Activated effector memory CD4-positive, alpha-beta T cell treated with Interleukin-2 at 50 U/mL for 16 hours (primary cell): Measurements from ENCODE around the gene TACC2.

Experiments used
- DNase-seq: peaks from one replicate; pipeline ENCODE4 v3.0.0-alpha.2; 2020

TACC2 gene

GRCh38 chr10:122171302-122172075 is 182.5 kb downstream of the TACC2 start:
- no peak for DNase-seq

- DNase-seq = no peak
Observed at GRCh38 chr10:122172361-122173008, 183.5 kb downstream of the TACC2 start.

DNA sequence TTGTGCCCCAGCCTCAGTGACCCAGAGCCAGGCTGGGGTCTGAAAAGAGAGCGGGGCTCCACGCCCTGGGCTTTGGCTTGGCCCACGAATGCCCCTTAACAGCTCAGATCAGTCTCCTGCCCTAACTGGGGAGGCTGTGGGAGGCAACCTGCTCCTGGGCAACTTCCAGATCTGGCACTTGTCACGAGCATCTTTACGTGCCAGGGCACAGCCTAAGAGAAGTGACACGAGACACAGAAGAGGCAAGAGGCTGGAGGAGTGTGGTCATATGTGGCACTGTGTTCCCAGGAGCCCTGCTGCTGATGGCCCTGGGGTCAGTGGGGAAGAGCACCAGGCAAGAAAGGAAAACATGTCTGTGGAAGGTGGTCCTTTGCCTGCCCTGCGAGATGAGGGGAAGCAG is 184.4 kb downstream of the TACC2 start:
- DNase-seq = no peak

- DNase-seq = no peak
Observed at GRCh38 chr10:122173766-122174435, 184.9 kb downstream of the TACC2 start.

DNA sequence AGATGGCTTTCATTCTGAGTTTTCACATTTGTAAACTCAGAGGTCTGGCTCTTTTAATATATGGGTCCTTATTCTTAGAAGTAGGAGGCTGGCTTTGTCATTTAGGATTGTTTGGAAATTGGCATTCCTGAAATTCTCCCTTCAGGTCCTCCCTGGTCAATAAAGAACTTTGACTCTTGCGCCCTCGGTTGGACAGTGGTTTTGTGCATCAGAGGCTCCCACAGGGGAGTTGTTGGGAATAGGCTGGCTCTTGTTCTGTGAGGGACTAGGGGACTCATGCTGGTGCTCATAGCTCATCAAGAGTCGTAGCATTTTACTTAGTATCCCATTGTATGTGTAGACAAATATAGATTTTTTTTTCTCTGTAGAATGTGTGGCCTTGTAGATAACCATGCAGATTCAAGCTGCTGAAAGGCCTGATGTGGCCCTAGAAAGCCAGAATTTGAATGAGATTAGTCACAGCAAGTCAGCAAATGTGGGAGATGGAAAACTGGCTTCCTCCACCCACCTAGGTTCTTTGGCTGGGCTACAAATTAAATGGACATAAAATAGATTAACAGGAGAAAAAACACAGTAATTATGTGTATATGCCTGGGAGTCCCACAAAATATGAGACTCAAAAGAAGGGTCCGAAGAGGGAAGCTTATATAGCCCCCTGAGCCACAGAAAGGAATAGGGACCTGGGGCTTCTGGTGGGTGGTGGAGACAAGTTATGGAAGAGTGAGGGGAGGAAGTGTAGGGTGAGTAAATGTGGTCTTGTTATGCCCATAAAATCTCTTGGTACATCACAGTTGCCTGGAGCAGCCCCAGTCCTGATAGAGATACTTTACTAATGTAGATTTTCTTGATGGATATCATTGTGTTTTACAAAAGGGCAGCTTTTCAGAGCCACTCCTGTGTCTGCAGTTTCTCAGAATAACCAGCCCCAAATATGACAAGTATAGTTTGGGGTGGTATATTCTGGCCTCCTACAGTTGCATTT is 187.6 kb downstream of the TACC2 start:
- DNase-seq = no peak

DNA sequence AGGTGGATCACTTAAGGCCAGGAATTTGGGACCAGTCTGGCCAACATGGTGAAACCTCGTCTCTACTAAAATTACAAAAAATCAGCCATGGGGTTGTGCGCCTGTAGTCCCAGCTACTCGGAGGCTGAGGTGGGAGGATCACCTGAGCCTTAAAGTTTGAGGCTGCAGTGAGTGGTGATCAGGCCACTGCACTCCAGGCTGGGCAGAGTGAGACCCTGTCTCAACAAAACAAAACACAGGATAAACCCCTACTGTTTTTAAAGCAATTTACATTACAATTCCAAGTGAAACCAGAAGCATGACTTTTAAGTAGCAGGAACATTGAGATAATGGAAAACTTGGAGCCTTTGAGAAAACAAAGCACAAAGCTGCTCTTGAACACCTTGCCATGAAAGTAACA is 189.7 kb downstream of the TACC2 start:
- no peak for DNase-seq

DNA sequence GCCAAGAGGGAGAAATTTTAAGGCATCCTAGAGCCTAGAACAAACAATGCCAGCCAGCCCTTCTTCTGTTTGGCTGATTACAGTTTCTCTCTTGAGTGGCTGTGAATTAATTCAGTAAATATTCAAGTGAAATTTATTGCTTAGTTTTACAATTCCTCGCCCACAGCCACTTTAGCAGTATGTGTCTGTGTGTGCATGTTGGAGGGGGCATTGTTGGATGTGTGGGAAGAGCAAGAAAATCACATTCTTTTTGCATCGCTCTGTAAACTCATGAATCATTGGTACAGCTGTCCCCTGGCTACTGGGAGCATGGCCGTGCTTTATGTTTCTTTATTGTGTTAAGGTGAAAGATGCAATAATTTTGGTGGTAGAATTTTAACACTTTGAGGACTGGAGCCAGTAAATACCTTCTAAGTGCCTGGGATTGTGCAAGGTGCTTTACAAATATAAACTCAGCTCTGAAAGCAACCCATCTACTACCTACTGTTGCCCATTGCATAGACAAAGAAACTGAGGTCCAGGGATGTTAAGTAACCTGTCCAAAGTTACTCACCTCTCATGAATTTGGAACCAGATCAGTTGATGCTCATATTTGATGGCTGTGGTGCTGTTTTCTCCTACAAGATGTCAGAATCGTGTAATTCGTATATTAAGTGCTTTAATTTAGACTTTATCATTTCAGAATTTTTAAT is 192.2 kb downstream of the TACC2 start:
- DNase-seq = no peak

GRCh38 chr10:122181876-122182275 is 192.9 kb downstream of the TACC2 start:
- no peak for DNase-seq

DNA sequence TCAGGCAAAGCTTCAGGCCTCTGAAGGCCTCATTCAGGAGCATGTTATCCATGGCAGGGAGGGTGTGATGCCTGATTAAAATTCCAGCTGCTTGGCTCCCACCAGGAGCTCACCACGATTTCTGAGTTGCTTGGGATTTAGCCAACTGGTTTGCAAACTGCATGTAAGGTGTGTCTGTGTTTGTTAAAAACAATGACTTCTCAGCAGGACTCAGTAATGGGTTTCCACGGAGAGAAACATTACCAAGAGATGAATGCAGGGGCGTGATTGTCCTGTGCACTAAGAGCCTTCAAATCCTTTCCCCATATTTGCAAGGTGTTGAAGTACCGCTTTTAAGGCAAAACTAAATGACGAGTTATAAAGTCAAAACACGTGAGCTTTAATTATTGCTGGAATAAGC is 193.3 kb downstream of the TACC2 start:
- no peak for DNase-seq

GRCh38 chr10:122184254-122184653 is 195.3 kb downstream of the TACC2 start:
- DNase-seq = no peak

- no peak for DNase-seq
Observed at GRCh38 chr10:122185643-122186042, 196.7 kb downstream of the TACC2 start.

GRCh38 chr10:122186816-122187810 is 198.2 kb downstream of the TACC2 start:
- DNase-seq = no peak

GRCh38 chr10:122188706-122189105 is 199.7 kb downstream of the TACC2 start:
- DNase-seq = no peak

- DNase-seq = no peak
Observed at GRCh38 chr10:122189185-122189584, 200.2 kb downstream of the TACC2 start.

DNA sequence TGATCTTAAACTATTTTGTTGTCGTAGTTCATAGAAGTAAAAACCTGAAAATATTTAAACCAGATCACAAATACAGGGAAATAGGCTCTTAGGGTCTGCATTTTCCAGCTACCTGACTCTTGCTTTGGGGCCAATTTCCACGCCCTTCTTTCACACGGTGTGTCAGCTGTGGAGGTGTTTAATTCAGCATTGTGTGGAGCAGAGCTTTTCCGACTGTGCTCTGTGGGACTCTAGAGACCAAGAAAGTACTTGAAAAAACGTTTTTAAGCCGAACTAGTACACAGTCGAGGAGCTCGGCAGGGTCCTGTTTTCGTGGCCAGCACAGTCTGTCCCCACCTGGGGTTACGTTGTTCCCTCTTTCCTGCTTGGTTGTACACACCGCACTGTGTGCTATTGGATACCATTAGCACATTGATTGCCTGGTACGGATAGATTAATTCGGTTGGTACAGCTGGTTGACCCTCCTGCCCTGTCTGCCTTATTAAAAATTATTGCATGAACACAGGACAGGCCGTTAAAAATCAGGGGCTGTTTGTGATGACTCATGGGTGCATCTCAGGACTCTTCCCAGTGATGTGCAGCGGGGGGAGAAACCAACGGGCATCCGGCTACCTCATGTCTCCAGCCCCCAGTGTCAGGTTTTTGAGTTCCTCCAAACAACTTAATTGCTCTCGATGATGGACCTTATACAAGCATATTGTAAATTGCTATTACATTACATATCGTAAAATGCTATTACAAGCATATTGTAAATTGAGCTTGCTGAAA is 201.4 kb downstream of the TACC2 start:
- DNase-seq = no peak

GRCh38 chr10:122191936-122192541 is 203.1 kb downstream of the TACC2 start:
- no peak for DNase-seq

- no peak for DNase-seq
Observed at GRCh38 chr10:122194251-122194650, 205.3 kb downstream of the TACC2 start.

GRCh38 chr10:122196218-122196617 is 207.3 kb downstream of the TACC2 start:
- no peak for DNase-seq

DNA sequence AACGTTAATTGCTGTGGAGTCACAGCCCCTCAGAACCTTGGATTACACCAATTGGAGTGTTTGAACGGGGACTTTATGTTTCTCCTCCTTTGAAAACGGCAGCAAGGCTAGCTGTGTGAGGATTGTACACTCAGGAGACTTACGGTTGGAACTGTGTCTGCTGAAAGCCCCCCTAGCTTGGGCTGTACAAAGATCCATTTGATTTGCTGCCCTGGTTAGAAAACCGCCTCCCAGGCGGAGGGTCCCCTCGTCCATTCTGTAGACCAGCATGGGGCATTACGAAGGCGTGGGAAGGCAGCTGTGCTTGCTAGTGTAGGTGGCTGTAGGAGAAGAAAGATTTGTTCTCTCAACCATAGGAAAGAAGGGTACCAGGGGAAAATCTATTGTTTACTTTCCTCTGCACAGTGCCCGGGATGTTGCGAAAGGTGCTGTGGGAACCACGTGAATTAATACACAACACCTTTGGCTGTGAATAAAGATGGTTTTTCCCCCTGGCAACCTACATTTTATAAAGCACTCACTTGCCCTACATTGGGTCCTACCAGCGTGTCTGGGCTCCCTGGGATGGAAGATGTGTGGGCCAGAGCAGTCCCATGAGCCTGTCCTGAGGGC is 208.8 kb downstream of the TACC2 start:
- DNase-seq = no peak
